Ovary (tissue), 10 donors: ENCODE data around the gene FARP1. TPM values are rescaled to one million over a fixed set of nuclear protein-coding genes. Genes with fewer than 3 reads are reported as not detected.

ENCODE experiments used
- DNase-seq, 5 donors: peaks; one replicate each; pipeline ENCODE4 v3.0.0-alpha.2; 2019 to 2020
- H3K27ac ChIP-seq, 2 donors: fragments of 200-600 bp; one replicate each; pipeline versions ENCODE4 v1.5.1 to v1.8.0; 2019 to 2022
- H3K27me3 ChIP-seq: fragments of 200-600 bp; one replicate; pipeline ENCODE4 v1.8.0; 2022
- H3K36me3 ChIP-seq: fragments of 200-600 bp; sonication (generic); one replicate; pipeline ENCODE4 v1.5.1; 2019
- H3K4me1 ChIP-seq: one replicate; pipeline ENCODE4 v1.8.1; 2013; ENCODE audit warnings: mild to moderate bottlenecking, moderate library complexity; ENCODE audit not compliant: insufficient read depth
- H3K4me3 ChIP-seq: fragments of 200-600 bp; sonication (generic); one replicate; pipeline ENCODE4 v1.5.1; 2017
- H3K9me3 ChIP-seq, 2 donors: fragments of 200-600 bp in 1 of 2; sonication (generic) in 1 of 2; one replicate each; pipeline versions ENCODE4 v1.5.1 to v1.8.1; 2013 to 2019; ENCODE audit warnings: mild to moderate bottlenecking in 1 of 2, moderate library complexity in 1 of 2
- CTCF ChIP-seq, 3 donors: fragments of 450-650 bp in 2 of 3; fragments of 200-600 bp in 1 of 3; IDR thresholded peaks; one replicate each; pipeline versions ENCODE4 v1.5.1 to v1.8.0; 2016 to 2022; ENCODE audit warnings: antibody characterized with exemption in 3 of 3, mild to moderate bottlenecking in 1 of 3
- EP300 ChIP-seq: sonication (generic); formaldehyde crosslinking; IDR thresholded peaks from one replicate; pipeline ENCODE4 v1.6.1; 2017; ENCODE audit warnings: antibody characterized with exemption
- POLR2A ChIP-seq: fragments of 450-650 bp; IDR thresholded peaks from one replicate; pipeline ENCODE4 v1.6.1; 2017; ENCODE audit warnings: antibody characterized with exemption, mild to moderate bottlenecking, moderate library complexity
- WGBS, 3 donors: extraction: QIAGEN DNeasy Blood & Tissue Kit in 1 of 3; methylation state at CpG; one replicate each; pipeline versions ENCODE4 v1.1.5 to v1.1.7; 2013 to 2017; 5-methylcytosine and 5-hydroxymethylcytosine counted together
- intact Hi-C, 4 donors: fragments of 100-400 bp; cut with DNase I; formaldehyde crosslinking; loops; one replicate each; pipeline versions ENCODE4 v1.11.0 to v1.15.1; 2022 to 2023
- long read RNA-seq, 3 donors: library from polyadenylated mRNA in 2 of 3; unstranded in 2 of 3; transcript quantifications; one replicate each; pipeline ENCODE4 v2.0.0 and lab custom pipeline, GENCODE V29; 2021 to 2026
- polyA plus RNA-seq, 2 donors: library from polyadenylated mRNA; stranded (reverse); fragments of 200-250 nt in 1 of 2; fragments of 350-450 nt in 1 of 2; fragmentation: Illumina TruSeq in 1 of 2; extraction: RNeasy Lipid Tissue Mini Kit (QIAGEN cat#74804) in 1 of 2; gene quantifications; one replicate each; pipeline ENCODE4 v1.2.3, GENCODE V29; 2013 to 2014
- total RNA-seq, 7 donors: library from RNA; depleted of rRNA in 2 of 7; stranded (reverse); fragments of >200 nt in 2 of 7; fragmentation: NEBNext Ultra II Directional in 3 of 7; extraction: Animal tissue kit (Norgen Biotek cat#: 25700) in 3 of 7; gene quantifications; one replicate each; pipeline versions ENCODE4 v1.1.0 to v1.2.4, GENCODE V29; 2016 to 2023
- donor health status: DM: no; HTN: no; CAD: no; lungs with moderate emphysema.
- donor health status: DM: no; HTN: no; CAD: no.
- donor health status: Bipolar disorder and iron deficiency.
- donor health status: DM: yes; HTN: yes; CAD: no.
- donor health status: DM: no; HTN: no; CAD: no.
- donor health status: DM: yes; HTN: yes; CAD: no.

The FARP1 gene
- total RNA-seq (10 to 100 TPM; 21.9 to 90.1 (median 35.6) TPM), polyA plus RNA-seq (10 to 100 TPM; 10.2 to 69.5 TPM)
- long read RNA-seq, donor 1, partial matches to known transcripts = 11 of 26 reads
- long read RNA-seq, donor 1, other reads (novel, unspliced or antisense) = 12 of 26 reads
- long read RNA-seq, donor 2, full-length matches to known transcripts = 5 of 5 reads
- long read RNA-seq, donor 2, partial matches to known transcripts = 0 of 5 reads
- long read RNA-seq, donor 2, other reads (novel, unspliced or antisense) = 0 of 5 reads
- long read RNA-seq, donor 3, full-length matches to known transcripts = 15 of 40 reads
- long read RNA-seq, donor 3, partial matches to known transcripts = 16 of 40 reads
- long read RNA-seq, donor 3, other reads (novel, unspliced or antisense) = 9 of 40 reads

- intact Hi-C loops = loop anchor here in 3 of 4 donors (5.0 to 10.0 kb wide), 4 partner anchors 252 to 532 kb away; no protein-coding TSS in a partner anchor
- Histone ChIP-seq H3K4me3 (peak within 1 kb of the TSS; percentile 38), H3K9me3 (no peaks in the 10 kb centered on the region), H3K27me3 (no peaks in the 10 kb centered on the region), H3K36me3 (no peaks in the 10 kb centered on the region), H3K27ac (peak within 1 kb of the TSS in 1 of 2 donors; percentile 2), H3K4me1 (peaks cover 1% of the 10 kb centered on the region)
- DNase-seq = peak; percentile 69 to 85 (median 77)
- TF ChIP-seq CTCF (IDR thresholded peaks at IDR 0.05) (peak in 2 of 3 donors; percentile 60 to 65), EP300 (no peak)
- 2 to 21% (median 3%) methylated on average over 7 to 98 of the region's 98 CpGs for WGBS, 3 donors
These were observed at the start of gene FARP1 for GRCh38 chr13:98142380-98143156. Gene FARP1, plus strand, starts transcription at chr13:98143094. Its CDS starts 70,149 bp downstream, at chr13:98213243.

- DNase-seq = no peak
- Histone ChIP-seq H3K9me3 (peaks cover 0 to 7% of the 10 kb centered on the region in 2 donors), H3K27ac (no peak overlapping the region), H3K27me3 (no peaks in the 10 kb centered on the region), H3K4me1 (no peaks in the 10 kb centered on the region), H3K4me3 (no peak overlapping the region), H3K36me3 (no peaks in the 10 kb centered on the region)
- intact Hi-C loops = no loop called here
- 87 to 91% (median 91%) methylated on average over 6 of the region's 6 CpGs for WGBS, 3 donors
- TF ChIP-seq CTCF (IDR thresholded peaks at IDR 0.05) = no peak
- no peak for TF ChIP-seq EP300
- no peak for TF ChIP-seq POLR2A
These were observed 48.1 kb upstream of the FARP1 start for GRCh38 chr13:98094678-98095266.

GRCh38 chr13:98096059-98096458 lies 46.8 kb upstream of the FARP1 start:
- DNase-seq = no peak
- Histone ChIP-seq H3K9me3 (peaks cover 0 to 7% of the 10 kb centered on the region in 2 donors), H3K36me3 (no peaks in the 10 kb centered on the region), H3K4me3 (no peak overlapping the region), H3K4me1 (no peaks in the 10 kb centered on the region), H3K27me3 (no peaks in the 10 kb centered on the region), H3K27ac (no peak overlapping the region)
- 36 to 45% (median 41%) methylated on average over 5 of the region's 5 CpGs for WGBS, 3 donors
- no peak for TF ChIP-seq EP300
- TF ChIP-seq CTCF (IDR thresholded peaks at IDR 0.05) = no peak
- intact Hi-C loops = no loop called here

- no peak overlapping the region for H3K27ac ChIP-seq
- peaks cover 0 to 7% of the 10 kb centered on the region in 2 donors for H3K9me3 ChIP-seq
- no peaks in the 10 kb centered on the region for H3K4me1 ChIP-seq
- DNase-seq = no peak
- WGBS, 3 donors = 31 to 46% (median 38%) methylated on average over 5 of the region's 5 CpGs
- no peak for TF ChIP-seq CTCF (IDR thresholded peaks at IDR 0.05)
- TF ChIP-seq EP300 = no peak
- no peak for TF ChIP-seq POLR2A
- intact Hi-C loops = no loop called here
- no peaks in the 10 kb centered on the region for H3K36me3 ChIP-seq
- no peaks in the 10 kb centered on the region for H3K27me3 ChIP-seq
- H3K4me3 ChIP-seq = no peak overlapping the region
These were observed 45.1 kb upstream of the FARP1 start for GRCh38 chr13:98097749-98098148.
